ENCODE data around the gene GALNT13. TPM values are rescaled to one million over a fixed set of nuclear protein-coding genes. Genes with fewer than 3 reads are reported as not detected.

GALNT13 gene
- total and polyA plus RNA-seq, 10 of the 15 experiments (the other 5 are each of a cell fraction or from before 2014, with no cell fraction given), result 0.04 TPM; not detected in 9

DNA sequence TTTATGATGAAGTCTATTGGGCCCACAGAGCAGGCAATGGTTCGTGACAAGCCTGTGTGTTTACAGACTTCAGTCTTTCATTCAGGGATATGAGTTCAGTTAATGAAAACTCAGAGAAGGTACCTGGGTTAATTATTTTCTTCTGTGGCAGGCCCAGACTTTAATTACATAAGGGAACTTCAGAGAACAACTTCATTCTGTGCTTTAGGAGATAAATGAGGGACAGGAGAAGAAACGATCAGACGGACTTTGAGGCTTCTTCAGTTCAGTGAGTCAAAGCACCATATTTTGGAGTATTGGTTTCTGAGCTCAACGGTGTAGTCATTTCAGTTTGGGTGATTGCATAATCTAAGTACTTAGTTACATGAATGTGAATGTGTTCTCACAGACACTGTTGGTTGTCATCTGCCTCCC lies 623.7 kb downstream of the GALNT13 start (continued):
- TF ChIP-seq, protein P1, sequence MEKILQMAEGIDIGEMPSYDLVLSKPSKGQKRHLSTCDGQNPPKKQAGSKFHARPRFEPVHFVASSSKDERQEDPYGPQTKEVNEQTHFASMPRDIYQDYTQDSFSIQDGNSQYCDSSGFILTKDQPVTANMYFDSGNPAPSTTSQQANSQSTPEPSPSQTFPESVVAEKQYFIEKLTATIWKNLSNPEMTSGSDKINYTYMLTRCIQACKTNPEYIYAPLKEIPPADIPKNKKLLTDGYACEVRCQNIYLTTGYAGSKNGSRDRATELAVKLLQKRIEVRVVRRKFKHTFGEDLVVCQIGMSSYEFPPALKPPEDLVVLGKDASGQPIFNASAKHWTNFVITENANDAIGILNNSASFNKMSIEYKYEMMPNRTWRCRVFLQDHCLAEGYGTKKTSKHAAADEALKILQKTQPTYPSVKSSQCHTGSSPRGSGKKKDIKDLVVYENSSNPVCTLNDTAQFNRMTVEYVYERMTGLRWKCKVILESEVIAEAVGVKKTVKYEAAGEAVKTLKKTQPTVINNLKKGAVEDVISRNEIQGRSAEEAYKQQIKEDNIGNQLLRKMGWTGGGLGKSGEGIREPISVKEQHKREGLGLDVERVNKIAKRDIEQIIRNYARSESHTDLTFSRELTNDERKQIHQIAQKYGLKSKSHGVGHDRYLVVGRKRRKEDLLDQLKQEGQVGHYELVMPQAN (conservative IDR thresholded peaks at IDR 0.05), result no peak
- TF ChIP-seq, protein P2, sequence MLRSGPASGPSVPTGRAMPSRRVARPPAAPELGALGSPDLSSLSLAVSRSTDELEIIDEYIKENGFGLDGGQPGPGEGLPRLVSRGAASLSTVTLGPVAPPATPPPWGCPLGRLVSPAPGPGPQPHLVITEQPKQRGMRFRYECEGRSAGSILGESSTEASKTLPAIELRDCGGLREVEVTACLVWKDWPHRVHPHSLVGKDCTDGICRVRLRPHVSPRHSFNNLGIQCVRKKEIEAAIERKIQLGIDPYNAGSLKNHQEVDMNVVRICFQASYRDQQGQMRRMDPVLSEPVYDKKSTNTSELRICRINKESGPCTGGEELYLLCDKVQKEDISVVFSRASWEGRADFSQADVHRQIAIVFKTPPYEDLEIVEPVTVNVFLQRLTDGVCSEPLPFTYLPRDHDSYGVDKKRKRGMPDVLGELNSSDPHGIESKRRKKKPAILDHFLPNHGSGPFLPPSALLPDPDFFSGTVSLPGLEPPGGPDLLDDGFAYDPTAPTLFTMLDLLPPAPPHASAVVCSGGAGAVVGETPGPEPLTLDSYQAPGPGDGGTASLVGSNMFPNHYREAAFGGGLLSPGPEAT (IDR thresholded peaks at IDR 0.05; ENCODE audit: low read depth), result 0 out of 2 replicates have a peak, but pooled peaks have one; percentile 12

DNA sequence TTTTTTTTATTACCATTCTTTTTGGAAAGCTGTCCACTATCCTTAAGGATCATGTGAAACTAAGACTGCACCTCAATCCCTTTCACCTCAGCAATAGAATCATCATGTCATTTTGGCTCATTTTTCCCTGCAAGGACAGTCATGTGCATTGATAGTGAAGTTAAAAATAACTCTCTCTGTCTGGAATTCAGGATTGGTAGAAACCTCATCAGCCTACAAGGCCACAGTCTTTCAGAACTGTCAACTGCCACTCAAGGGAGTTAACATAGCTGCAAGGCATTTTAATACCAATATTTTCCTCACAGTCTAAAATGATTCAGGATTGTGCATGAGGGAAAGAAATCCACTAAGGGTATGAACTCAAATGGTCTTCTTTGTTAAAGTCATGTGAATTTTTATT lies 625.3 kb downstream of the GALNT13 start:
- no peak overlapping the region for H3K27ac ChIP-seq (ENCODE audit: control insufficient read depth, insufficient read depth)
- FAIRE-seq (no peak), ATAC-seq (no peak), DNase-seq (ENCODE audit: low read depth, low spot score) (no peak)
- no TSS peak for BruUV-seq (replicated peaks)
- intact Hi-C loops (cut with micrococcal nuclease; ENCODE audit: unreplicated experiment), result no loop called here
- no peak overlapping the region for H3K4me2 ChIP-seq (ENCODE audit: control insufficient read depth, insufficient read depth)
- H3K9ac ChIP-seq (ENCODE audit: control insufficient read depth, insufficient read depth, low read length), result no peak overlapping the region
- no peaks in the 10 kb centered on the region for H4K20me1 ChIP-seq (ENCODE audit: control insufficient read depth, insufficient read depth)
- CTCF ChIA-PET, result interaction anchor here (1.0 kb wide), 1 partner anchor 9 kb away, joined by 5 read pairs; no protein-coding TSS in a partner anchor
- no peaks in the 10 kb centered on the region for H3K27me3 ChIP-seq (replicated peaks in 1 of 2; ENCODE audit: control insufficient read depth in 2 of 2, insufficient read depth in 2 of 2, low read length in 1 of 2)
- H3K79me2 ChIP-seq (ENCODE audit: control insufficient read depth, insufficient read depth, low read length), result no peaks in the 10 kb centered on the region
- H3K4me3 ChIP-seq, result no peak overlapping the region
- no peaks in the 10 kb centered on the region for H3K4me1 ChIP-seq (ENCODE audit: control insufficient read depth, insufficient read depth, low read length)
- RAD21 ChIA-PET (ENCODE audit: unreplicated experiment), result no interaction called here
- SMC1A ChIA-PET (ENCODE audit: uncharacterized antibody, unreplicated experiment), result interaction anchor here (0.5 to 2.4 kb wide), 4 partner anchors 11 to 159 kb away, joined by 3 to 10 read pairs (median 6); no protein-coding TSS in a partner anchor
- H2AFZ ChIP-seq (ENCODE audit: control insufficient read depth, low read depth, low read length), result no peak overlapping the region
- no peaks in the 10 kb centered on the region for H3K9me3 ChIP-seq (replicated peaks; ENCODE audit: control insufficient read depth, insufficient read depth, low read length)
- TF ChIP-seq CBX5 (IDR thresholded peaks at IDR 0.05; ENCODE audit: low read depth), result no peak
- TF ChIP-seq SMAD5 (IDR thresholded peaks at IDR 0.05; ENCODE audit: low read depth), result no peak
- no peak for TF ChIP-seq FOXM1 (IDR thresholded peaks at IDR 0.05; ENCODE audit: low read depth, low read length)
- no peak for TF ChIP-seq MEF2A (IDR thresholded peaks at IDR 0.05; ENCODE audit: insufficient read depth, low read depth, low read length)
- TF ChIP-seq SPI1 (IDR thresholded peaks at IDR 0.05; ENCODE audit: borderline replicate concordance, insufficient read depth, low read depth, low read length), result no peak
- TF ChIP-seq ZNF384 (IDR thresholded peaks at IDR 0.05; ENCODE audit: borderline replicate concordance, low read depth, low read length), result no peak
- TF ChIP-seq WRNIP1 (IDR thresholded peaks at IDR 0.05; ENCODE audit: borderline replicate concordance, low read depth, low read length), result no peak
- in situ Hi-C loops (cut with MboI), result no loop called here
- no peaks in the 10 kb centered on the region for H3K36me3 ChIP-seq (ENCODE audit: control insufficient read depth in 2 of 2, insufficient read depth in 2 of 2, low read length in 1 of 2)
- POLR2A ChIA-PET, result interaction anchor here (0.5 kb wide), 1 partner anchor 909 kb away, joined by 5 read pairs; no protein-coding TSS in a partner anchor

Measured in GM12878 (cell line).